Ascending aorta (tissue), 2 donors: ENCODE results near the gene SLC25A20. TPM values are rescaled to one million over a fixed set of nuclear protein-coding genes. Genes with fewer than 3 reads are reported as not detected.

Source experiments
- DNase-seq, 2 donors: peaks; one replicate each; pipeline ENCODE4 v3.0.0-alpha.2; 2019; ENCODE audit warnings: low spot score in 2 of 2
- H3K27ac ChIP-seq, 2 donors: fragments of 200-600 bp; sonication (generic); one replicate each; pipeline ENCODE4 v1.5.1; 2016 to 2017; ENCODE audit warnings: mild to moderate bottlenecking in 1 of 2
- H3K27me3 ChIP-seq: fragments of 200-600 bp; sonication (generic); one replicate; pipeline ENCODE4 v1.5.1; 2017
- H3K36me3 ChIP-seq, 2 donors: fragments of 200-600 bp; sonication (generic); one replicate each; pipeline ENCODE4 v1.5.1; 2016
- H3K4me1 ChIP-seq, 2 donors: fragments of 200-600 bp; sonication (generic); one replicate each; pipeline ENCODE4 v1.5.1; 2016 to 2017; ENCODE audit warnings: mild to moderate bottlenecking in 1 of 2
- H3K4me3 ChIP-seq, 2 donors: fragments of 200-600 bp; sonication (generic); one replicate each; pipeline ENCODE4 v1.5.1; 2016 to 2017; ENCODE audit warnings: mild to moderate bottlenecking in 1 of 2
- H3K9me3 ChIP-seq, 2 donors: fragments of 200-600 bp; sonication (generic); one replicate each; pipeline ENCODE4 v1.5.1; 2016
- CTCF ChIP-seq, 3 experiments: fragments of 200-600 bp in 2 of 3; fragments of 450-650 bp in 1 of 3; sonication (generic) in 2 of 3; IDR thresholded peaks; one replicate each; pipeline ENCODE4 v1.5.1; 2016 to 2019; ENCODE audit warnings: antibody characterized with exemption in 3 of 3, mild to moderate bottlenecking in 1 of 3, moderate library complexity in 1 of 3
- intact Hi-C: fragments of 100-400 bp; cut with DNase I; formaldehyde crosslinking; loops from one replicate; pipeline ENCODE4 v1.15.1; 2023
- total RNA-seq: library from RNA; depleted of rRNA; stranded (reverse); fragments of >200 nt; gene quantifications from one replicate; pipeline ENCODE4 v1.1.0, GENCODE V29; 2016

The SLC25A20 gene
- 14.4 TPM for total RNA-seq

GRCh38 chr3:48898383-48899234 lies at the start of gene SLC25A20:
Gene SLC25A20 (minus strand): TSS chr3:48898882. CDS start chr3:48898794, 88 bp downstream.
- H3K9me3 ChIP-seq = no peaks in the 10 kb centered on the region
- peaks cover 5 to 13% of the 10 kb centered on the region in 2 donors for H3K4me1 ChIP-seq
- peak within 1 kb of the TSS; percentile 56 to 86 for H3K27ac ChIP-seq
- H3K27me3 ChIP-seq = no peaks in the 10 kb centered on the region
- intact Hi-C loops = loop anchor here (1.0 to 5.0 kb wide), 3 partner anchors 21 to 109 kb away; partner anchors contain the start of genes PRKAR2A and WDR6
- peak; percentile 51 to 95 for DNase-seq
- TF ChIP-seq CTCF (IDR thresholded peaks at IDR 0.05) = no peak
- H3K36me3 ChIP-seq = no peaks in the 10 kb centered on the region
- H3K4me3 ChIP-seq = peak within 1 kb of the TSS; percentile 74 to 80

- no peak overlapping the region for H3K27ac ChIP-seq
- DNase-seq = no peak
- no peaks in the 10 kb centered on the region for H3K9me3 ChIP-seq
- peaks cover 2 to 8% of the 10 kb centered on the region in 2 donors for H3K36me3 ChIP-seq
- TF ChIP-seq CTCF (IDR thresholded peaks at IDR 0.05) = no peak
- H3K4me1 ChIP-seq = no peaks in the 10 kb centered on the region
- no peaks in the 10 kb centered on the region for H3K27me3 ChIP-seq
- H3K4me3 ChIP-seq = no peak overlapping the region
- intact Hi-C loops = no loop called here
Observed at GRCh38 chr3:48945891-48946549, 47.3 kb upstream of the SLC25A20 start.

- Histone ChIP-seq H3K4me3 (no peak overlapping the region), H3K36me3 (peaks cover 2 to 8% of the 10 kb centered on the region in 2 donors), H3K9me3 (no peaks in the 10 kb centered on the region), H3K27me3 (no peaks in the 10 kb centered on the region), H3K27ac (no peak overlapping the region), H3K4me1 (no peaks in the 10 kb centered on the region)
- DNase-seq = no peak
- intact Hi-C loops = no loop called here
- no peak for TF ChIP-seq CTCF (IDR thresholded peaks at IDR 0.05)
Observed at GRCh38 chr3:48945432-48945831, 46.8 kb upstream of the SLC25A20 start.

GRCh38 chr3:48938689-48939088 lies 40.0 kb upstream of the SLC25A20 start:
- H3K36me3 ChIP-seq = peaks cover 10% of the 10 kb centered on the region in 2 donors
- no peak overlapping the region for H3K27ac ChIP-seq
- no peak for DNase-seq
- no peaks in the 10 kb centered on the region for H3K4me1 ChIP-seq
- no peak for TF ChIP-seq CTCF (IDR thresholded peaks at IDR 0.05)
- H3K4me3 ChIP-seq = no peak overlapping the region
- intact Hi-C loops = no loop called here
- no peaks in the 10 kb centered on the region for H3K9me3 ChIP-seq
- no peaks in the 10 kb centered on the region for H3K27me3 ChIP-seq

GRCh38 chr3:48938156-48938555 lies 39.5 kb upstream of the SLC25A20 start:
- no peak overlapping the region for H3K4me3 ChIP-seq
- H3K27me3 ChIP-seq = no peaks in the 10 kb centered on the region
- H3K36me3 ChIP-seq = peaks cover 12 to 13% of the 10 kb centered on the region in 2 donors
- no peak for DNase-seq
- intact Hi-C loops = no loop called here
- no peak overlapping the region for H3K27ac ChIP-seq
- TF ChIP-seq CTCF (IDR thresholded peaks at IDR 0.05) = no peak
- H3K4me1 ChIP-seq = no peaks in the 10 kb centered on the region
- H3K9me3 ChIP-seq = no peaks in the 10 kb centered on the region
